Neural progenitor cell (in vitro differentiated cells): Measurements from ENCODE around the gene ZNF213. TPM values are rescaled to one million over a fixed set of nuclear protein-coding genes. Genes with fewer than 3 reads are reported as not detected.

Experiments
- DNase-seq: peaks from one replicate; pipeline ENCODE4 v3.0.0-alpha.2; 2016; ENCODE audit warnings: low spot score
- H2AFZ ChIP-seq: fragments of 200-600 bp; sonication (generic); replicated peaks from 2 replicates; pipeline ENCODE4 v1.6.1; 2016; ENCODE audit warnings: antibody characterized with exemption
- H3F3A ChIP-seq: fragments of 200-600 bp; sonication (generic); 2 replicates; pipeline ENCODE4 v1.6.1; 2016; ENCODE audit warnings: antibody characterized with exemption, low read depth
- H3K27ac ChIP-seq: fragments of 200-600 bp; sonication (generic); 2 replicates; pipeline ENCODE4 v1.5.1; 2016; ENCODE audit warnings: mild to moderate bottlenecking
- H3K27me3 ChIP-seq: fragments of 200-600 bp; sonication (generic); 2 replicates; pipeline ENCODE4 v1.6.1; 2016; ENCODE audit warnings: mild to moderate bottlenecking, moderate library complexity
- H3K36me3 ChIP-seq: fragments of 200-600 bp; sonication (generic); 2 replicates; pipeline ENCODE4 v1.5.1; 2016
- H3K4me1 ChIP-seq: fragments of 200-600 bp; sonication (generic); 2 replicates; pipeline ENCODE4 v1.6.1; 2016; ENCODE audit warnings: mixed run types
- H3K4me2 ChIP-seq: fragments of 200-600 bp; sonication (generic); 2 replicates; pipeline ENCODE4 v1.6.1; 2016
- H3K4me3 ChIP-seq: fragments of 200-600 bp; sonication (generic); 2 replicates; pipeline ENCODE4 v1.5.1; 2016
- H3K79me2 ChIP-seq: fragments of 200-600 bp; sonication (generic); 2 replicates; pipeline ENCODE4 v1.6.1; 2016; ENCODE audit warnings: low read depth
- H3K9ac ChIP-seq: fragments of 200-600 bp; sonication (generic); 2 replicates; pipeline ENCODE4 v1.6.1; 2016
- H3K9me3 ChIP-seq: fragments of 200-600 bp; sonication (generic); 2 replicates; pipeline ENCODE4 v1.5.1; 2016; ENCODE audit warnings: low read depth
- H4K20me1 ChIP-seq: fragments of 200-600 bp; sonication (generic); 2 replicates; pipeline ENCODE4 v1.6.1; 2016; ENCODE audit warnings: low read depth
- H3K27ac Mint-ChIP-seq: 3 replicates; pipeline ENCODE4 v1.8.0; 2021; ENCODE audit warnings: mixed read lengths
- H3K27me3 Mint-ChIP-seq: 2 replicates; pipeline ENCODE4 v1.8.0; 2022; ENCODE audit warnings: low read depth, mild to moderate bottlenecking, inconsistent platforms, moderate library complexity, mixed read lengths; ENCODE audit not compliant: insufficient read depth
- H3K36me3 Mint-ChIP-seq: 3 replicates; pipeline ENCODE4 v1.8.0; 2021; ENCODE audit warnings: mixed read lengths
- H3K4me1 Mint-ChIP-seq: 3 replicates; pipeline ENCODE4 v1.8.0; 2021; ENCODE audit warnings: mixed read lengths
- H3K4me3 Mint-ChIP-seq: 3 replicates; pipeline ENCODE4 v1.8.0; 2021; ENCODE audit warnings: mild to moderate bottlenecking, moderate library complexity, mixed read lengths
- H3K9me3 Mint-ChIP-seq: 3 replicates; pipeline ENCODE4 v1.8.0; 2020; ENCODE audit warnings: mixed read lengths
- CTCF ChIP-seq: fragments of 200-600 bp; sonication (generic); IDR thresholded peaks from 2 replicates; pipeline ENCODE4 v1.5.1; 2017; ENCODE audit warnings: antibody characterized with exemption, mild to moderate bottlenecking
- EZH2 ChIP-seq: fragments of 200-600 bp; sonication (generic); IDR thresholded peaks from 2 replicates; pipeline ENCODE4 v1.6.1; 2017; ENCODE audit warnings: antibody characterized with exemption, mild to moderate bottlenecking, moderate library complexity
- EZH2phosphoT487 ChIP-seq: fragments of 200-600 bp; sonication (generic); IDR thresholded peaks from 2 replicates; pipeline ENCODE4 v1.6.1; 2017; ENCODE audit warnings: antibody characterized with exemption
- total RNA-seq: library from RNA; depleted of rRNA; stranded (reverse); fragments of >200 nt; gene quantifications from 2 replicates; pipeline ENCODE4 v1.2.3, GENCODE V29; 2015; ENCODE audit warnings: low replicate concordance

The ZNF213 gene
- total RNA-seq, 1 donor from 2014 or later, result 1.3 TPM

GRCh38 chr16:3087243-3088235 lies 47.3 kb upstream of the ZNF213 start:
- H3K9me3 ChIP-seq, result no peaks in the 10 kb centered on the region
- no peak overlapping the region for H3K9ac ChIP-seq
- peak overlapping the region; percentile 71 for H3K4me3 Mint-ChIP-seq
- H3K9me3 Mint-ChIP-seq, result no peaks in the 10 kb centered on the region
- no peaks in the 10 kb centered on the region for H3K79me2 ChIP-seq
- H3F3A ChIP-seq, result peaks cover 12% of the 10 kb centered on the region
- H4K20me1 ChIP-seq, result no peaks in the 10 kb centered on the region
- H3K4me1 ChIP-seq, result peaks cover 6% of the 10 kb centered on the region
- H3K4me3 ChIP-seq, result no peak overlapping the region
- H3K4me2 ChIP-seq, result no peak overlapping the region
- DNase-seq, result peak; percentile 57
- no peak overlapping the region for H3K27ac ChIP-seq
- peaks cover 12% of the 10 kb centered on the region for H3K27me3 Mint-ChIP-seq
- H3K4me1 Mint-ChIP-seq, result peaks cover 29% of the 10 kb centered on the region
- H3K27ac Mint-ChIP-seq, result peak overlapping the region; percentile 97
- no peak for TF ChIP-seq EZH2phosphoT487
- no peak for TF ChIP-seq EZH2
- TF ChIP-seq CTCF, result peak; percentile 56
- H3K27me3 ChIP-seq, result no peaks in the 10 kb centered on the region
- no peaks in the 10 kb centered on the region for H3K36me3 Mint-ChIP-seq
- no peak overlapping the region for H2AFZ ChIP-seq
- no peaks in the 10 kb centered on the region for H3K36me3 ChIP-seq

GRCh38 chr16:3088450-3088849 lies 46.4 kb upstream of the ZNF213 start:
- Mint-ChIP-seq H3K27me3 (peaks cover 12% of the 10 kb centered on the region), H3K4me1 (peaks cover 32% of the 10 kb centered on the region), H3K4me3 (no peak overlapping the region), H3K36me3 (no peaks in the 10 kb centered on the region), H3K9me3 (no peaks in the 10 kb centered on the region), H3K27ac (peak overlapping the region; percentile 97)
- no peaks in the 10 kb centered on the region for H3K79me2 ChIP-seq
- no peaks in the 10 kb centered on the region for H3K27me3 ChIP-seq
- H3K4me1 ChIP-seq, result peaks cover 6% of the 10 kb centered on the region
- no peaks in the 10 kb centered on the region for H3K36me3 ChIP-seq
- H3F3A ChIP-seq, result peaks cover 12% of the 10 kb centered on the region
- no peaks in the 10 kb centered on the region for H4K20me1 ChIP-seq
- no peak overlapping the region for H3K4me3 ChIP-seq
- DNase-seq, result no peak
- no peaks in the 10 kb centered on the region for H3K9me3 ChIP-seq
- no peak overlapping the region for H2AFZ ChIP-seq
- no peak overlapping the region for H3K27ac ChIP-seq
- no peak for TF ChIP-seq EZH2
- no peak for TF ChIP-seq CTCF
- TF ChIP-seq EZH2phosphoT487, result no peak
- H3K4me2 ChIP-seq, result no peak overlapping the region
- no peak overlapping the region for H3K9ac ChIP-seq

GRCh38 chr16:3088925-3089716 lies 45.7 kb upstream of the ZNF213 start:
- no peaks in the 10 kb centered on the region for H4K20me1 ChIP-seq
- no peaks in the 10 kb centered on the region for H3K9me3 ChIP-seq
- H3F3A ChIP-seq, result peaks cover 12% of the 10 kb centered on the region
- H3K9ac ChIP-seq, result no peak overlapping the region
- no peak for DNase-seq
- no peaks in the 10 kb centered on the region for H3K9me3 Mint-ChIP-seq
- no peaks in the 10 kb centered on the region for H3K36me3 ChIP-seq
- H3K27me3 Mint-ChIP-seq, result peaks cover 12% of the 10 kb centered on the region
- no peak overlapping the region for H3K4me3 Mint-ChIP-seq
- no peak overlapping the region for H3K4me3 ChIP-seq
- H3K4me2 ChIP-seq, result no peak overlapping the region
- no peak overlapping the region for H2AFZ ChIP-seq
- H3K79me2 ChIP-seq, result peaks cover 5% of the 10 kb centered on the region
- H3K4me1 ChIP-seq, result peaks cover 6% of the 10 kb centered on the region
- H3K36me3 Mint-ChIP-seq, result no peaks in the 10 kb centered on the region
- H3K27ac ChIP-seq, result no peak overlapping the region
- H3K4me1 Mint-ChIP-seq, result peaks cover 31% of the 10 kb centered on the region
- H3K27ac Mint-ChIP-seq, result peak overlapping the region; percentile 97
- no peaks in the 10 kb centered on the region for H3K27me3 ChIP-seq
- TF ChIP-seq CTCF, result no peak
